Stimulated activated naive CD4-positive, alpha-beta T cell (primary cell): ENCODE data around the gene CD180.

Experiments
- DNase-seq, 6 experiments: peaks; one replicate each; lab custom pipeline; 2025; lab: John Stamatoyannopoulos, UW

CD180 gene

DNA sequence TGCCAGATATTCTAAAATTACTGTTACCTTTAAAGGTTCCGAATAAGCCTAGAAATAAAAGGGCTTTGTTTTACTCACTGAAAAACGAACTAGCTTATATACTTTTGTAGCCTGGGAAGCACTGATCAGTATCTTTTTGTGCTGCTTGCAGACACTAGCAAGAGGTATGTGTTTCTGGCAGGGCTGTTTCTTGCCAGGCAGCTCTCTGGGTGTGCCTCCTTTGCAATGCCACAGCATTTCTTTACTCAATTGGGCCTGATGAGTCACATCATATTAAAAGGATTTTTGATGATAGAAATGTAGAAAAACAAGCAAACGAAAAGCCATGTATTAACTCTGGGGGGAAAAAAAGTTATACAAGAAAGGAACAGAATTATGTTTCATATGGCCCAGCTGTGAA lies 35.6 kb downstream of the CD180 start:
- peak in 5 of 6 experiments; percentile 11 to 51 (median 26) for DNase-seq

DNA sequence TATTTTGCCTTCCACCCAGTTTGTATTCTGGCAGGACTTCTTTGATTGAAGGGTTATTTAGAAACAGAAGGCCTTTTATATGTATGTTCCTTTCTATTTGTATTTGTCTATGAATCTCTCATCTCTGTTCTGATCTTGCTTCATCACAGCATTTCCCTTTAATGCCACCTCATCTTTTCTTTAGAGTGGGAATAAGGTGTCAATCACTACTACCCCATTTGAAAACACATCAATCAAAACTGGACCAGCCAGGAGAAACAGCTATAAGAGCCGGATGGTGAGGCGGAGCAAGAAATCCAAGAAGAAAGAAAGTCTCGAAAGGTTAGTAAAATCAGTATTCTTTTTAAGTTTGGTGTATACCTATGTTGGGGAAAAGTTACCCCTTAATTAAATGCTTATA lies 36.3 kb downstream of the CD180 start:
- DNase-seq: no peak

DNA sequence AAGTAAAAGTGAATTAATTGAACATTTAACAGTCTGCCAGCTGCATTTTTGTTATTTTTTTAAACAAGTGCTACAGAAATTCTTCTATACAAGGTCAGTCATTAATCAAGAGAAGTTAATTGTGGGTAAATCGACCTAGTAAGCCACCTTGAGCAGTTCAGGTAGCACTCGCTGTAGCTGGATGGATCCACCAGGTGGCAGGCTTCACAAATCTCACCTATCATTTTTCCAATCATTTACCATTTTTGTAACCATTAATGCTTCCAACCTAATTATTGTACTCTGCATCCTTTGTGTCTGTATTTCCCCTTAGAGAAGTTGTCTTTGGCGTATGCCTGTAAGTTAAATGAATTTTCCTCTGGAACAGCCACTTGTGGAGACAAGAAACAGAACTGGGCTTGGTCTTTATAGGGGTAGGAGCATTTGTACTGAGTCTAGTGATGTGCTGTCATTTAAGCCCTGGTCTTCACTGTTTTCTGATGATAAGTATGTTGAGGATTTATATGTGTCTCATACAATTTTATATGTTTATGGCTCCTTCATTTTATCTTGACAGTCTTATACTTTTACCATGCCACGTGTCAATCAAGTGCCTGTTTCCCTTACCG lies 39.5 kb downstream of the CD180 start:
- DNase-seq: peak; percentile 18 to 67 (median 41)

DNA sequence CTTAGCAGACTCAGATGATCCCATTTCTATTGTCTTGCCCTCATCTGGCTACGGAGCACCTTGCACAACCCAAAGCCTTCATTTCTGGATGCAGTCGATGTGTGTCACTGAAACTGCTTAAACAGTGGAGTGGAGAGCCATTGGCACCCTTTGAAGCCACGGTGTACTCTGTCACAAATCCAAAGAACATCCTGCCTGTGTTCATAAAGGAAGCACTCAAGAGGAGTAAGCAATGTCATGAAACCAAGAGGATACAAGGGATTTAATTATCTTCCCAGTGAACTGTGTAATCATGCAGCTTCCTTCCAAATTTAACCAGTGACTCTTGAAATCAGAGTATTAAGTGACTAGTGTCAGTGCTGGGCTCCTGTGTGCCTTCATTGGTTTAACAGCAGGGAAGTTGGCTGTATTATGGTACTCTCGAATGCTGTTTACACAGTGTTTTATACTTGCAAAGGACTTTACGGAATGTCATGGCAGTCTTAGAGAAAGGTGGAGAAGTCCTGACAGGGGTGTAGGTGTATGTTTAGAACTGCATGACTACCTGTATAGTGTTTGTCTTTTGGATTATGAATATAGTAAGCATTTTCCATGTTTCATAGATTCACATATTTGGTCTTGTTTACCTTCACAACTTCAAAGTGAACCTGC lies 41.9 kb downstream of the CD180 start:
- DNase-seq: no peak

DNA sequence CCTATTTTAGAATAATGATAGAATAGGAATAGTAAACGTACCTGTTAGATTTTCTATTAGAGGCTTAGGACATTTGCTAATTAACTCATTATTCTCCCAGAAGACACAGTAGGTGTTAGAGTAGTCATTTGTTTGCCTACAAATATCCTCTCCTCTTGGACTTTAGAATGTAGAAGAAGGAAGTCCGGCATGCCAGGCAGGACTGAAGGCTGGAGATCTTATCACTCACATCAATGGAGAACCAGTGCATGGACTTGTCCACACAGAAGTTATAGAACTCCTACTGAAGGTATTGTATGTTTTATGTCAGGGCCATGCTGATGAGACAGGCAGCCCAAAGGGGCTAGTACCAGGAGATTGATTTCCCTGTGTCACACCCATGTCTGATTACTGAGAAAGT lies 43.3 kb downstream of the CD180 start:
- no peak for DNase-seq

DNA sequence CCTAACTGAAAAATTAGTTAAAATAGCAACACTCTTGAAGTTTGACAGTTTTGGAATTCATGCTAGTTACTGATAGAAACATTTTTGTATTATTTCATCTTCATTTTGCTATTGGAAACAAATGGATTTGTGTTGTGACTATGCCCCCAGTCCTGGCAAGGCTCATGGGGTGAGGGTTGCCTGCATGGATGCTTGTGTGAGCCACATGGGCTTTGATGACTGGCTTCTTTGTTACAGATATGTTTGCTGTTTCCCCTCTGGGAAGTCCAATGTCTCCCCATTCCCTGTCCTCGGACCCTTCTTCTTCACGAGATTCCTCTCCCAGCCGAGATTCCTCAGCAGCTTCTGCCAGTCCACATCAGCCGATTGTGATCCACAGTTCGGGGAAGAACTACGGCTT lies 44.2 kb downstream of the CD180 start:
- no peak for DNase-seq

DNA sequence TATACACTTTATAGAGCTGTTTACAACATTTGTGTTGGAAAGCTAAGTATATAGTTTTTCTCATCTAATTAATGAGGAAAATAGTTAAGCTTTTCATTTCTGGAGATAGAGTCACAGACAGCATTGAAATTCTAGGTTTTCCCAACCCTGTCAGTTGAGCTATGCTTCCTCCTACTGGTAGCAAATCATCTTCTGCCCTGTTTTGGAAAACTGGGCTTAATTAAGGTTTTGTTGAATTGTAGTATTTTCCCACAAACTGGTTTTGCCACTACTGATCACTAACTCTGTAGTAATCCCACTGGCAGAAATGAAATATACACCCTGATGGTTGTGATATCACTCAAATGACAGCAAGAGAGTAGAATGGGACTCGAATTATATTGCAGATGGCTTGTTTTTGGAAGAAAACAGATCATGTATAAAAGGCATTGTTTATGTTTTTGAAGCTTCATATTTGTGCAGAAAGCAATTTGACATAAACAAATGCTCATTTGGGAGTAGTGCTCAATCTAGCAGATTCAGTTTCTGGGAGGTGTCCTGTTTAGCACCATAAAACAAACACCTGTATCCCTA lies 46.6 kb downstream of the CD180 start:
- DNase-seq: no peak

DNA sequence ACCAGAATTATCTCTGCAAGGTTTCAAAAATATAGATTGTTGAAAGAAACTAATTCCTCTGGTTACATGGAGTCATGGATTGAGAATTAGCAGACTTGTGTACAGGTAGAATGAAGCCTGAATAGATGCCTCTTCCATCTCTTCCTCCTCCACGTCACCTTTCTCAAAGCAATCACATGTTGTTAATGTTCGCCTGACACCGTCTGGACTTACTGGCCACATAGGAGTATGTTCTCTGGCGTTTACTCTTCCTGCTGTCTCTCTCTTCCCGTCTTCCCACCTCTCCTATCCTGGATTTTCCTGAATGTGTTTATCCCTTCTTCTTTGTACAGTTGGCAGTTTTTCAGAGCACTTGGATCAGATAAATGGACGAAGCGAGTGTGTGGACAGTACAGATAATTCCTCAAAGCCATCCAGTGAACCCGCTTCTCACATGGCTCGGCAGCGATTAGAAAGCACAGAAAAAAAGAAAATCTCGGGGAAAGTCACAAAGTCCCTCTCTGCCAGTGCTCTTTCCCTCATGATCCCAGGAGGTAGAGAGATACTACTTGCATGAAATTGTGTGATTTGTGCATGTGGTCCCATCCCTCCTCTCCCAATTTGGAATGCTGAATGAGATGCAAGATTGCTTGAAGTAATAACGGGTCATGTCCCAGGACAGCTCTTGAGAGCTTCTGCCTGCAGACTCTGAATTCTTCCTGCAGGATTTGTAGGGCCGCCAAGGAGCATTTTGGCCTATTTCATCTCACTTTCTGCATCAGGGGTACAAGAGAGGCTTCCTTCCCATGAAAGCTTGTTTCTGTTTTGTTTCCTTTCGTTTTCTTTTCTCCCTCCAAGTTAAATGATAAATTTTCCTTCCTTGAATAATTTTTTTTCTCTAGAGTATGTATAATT lies 47.3 kb downstream of the CD180 start:
- no peak for DNase-seq

DNA sequence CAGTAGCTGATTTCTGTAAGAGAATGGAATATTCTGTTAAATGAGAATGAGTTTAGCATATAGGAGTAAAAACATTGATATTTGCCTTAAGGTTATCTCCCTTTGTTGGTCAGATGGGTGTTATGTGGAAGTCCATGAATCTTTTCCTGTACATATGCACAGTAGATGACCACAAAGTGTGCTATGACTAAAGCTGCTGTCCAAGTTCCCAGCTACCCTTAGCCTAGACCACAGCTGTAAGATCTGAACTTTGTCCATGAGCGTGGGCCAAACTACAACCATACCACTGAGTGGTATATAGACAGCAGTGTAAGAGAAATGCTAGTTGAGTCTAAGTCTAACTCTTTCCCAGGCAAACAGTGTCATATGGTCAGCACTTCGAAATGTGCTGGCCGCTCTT lies 48.8 kb downstream of the CD180 start:
- no peak for DNase-seq

DNA sequence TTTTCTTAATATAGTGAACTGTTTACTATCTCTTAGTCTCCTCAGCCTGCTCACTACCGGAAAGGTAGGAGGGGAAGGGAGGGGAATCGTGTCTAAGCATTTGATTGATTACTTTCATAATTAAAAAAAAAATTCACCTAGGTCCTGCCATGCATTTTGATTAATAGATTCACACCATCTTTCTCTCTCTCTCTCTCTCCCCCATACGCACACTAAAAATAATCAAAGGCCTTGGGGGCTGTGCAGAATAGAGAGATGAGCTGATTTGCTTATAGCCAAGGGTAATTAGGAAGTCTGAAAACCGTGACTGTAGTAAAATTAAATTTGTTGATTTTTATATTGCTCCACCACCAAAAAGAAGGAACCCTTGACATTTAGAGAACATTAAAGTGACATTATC lies 49.6 kb downstream of the CD180 start:
- DNase-seq: no peak

DNA sequence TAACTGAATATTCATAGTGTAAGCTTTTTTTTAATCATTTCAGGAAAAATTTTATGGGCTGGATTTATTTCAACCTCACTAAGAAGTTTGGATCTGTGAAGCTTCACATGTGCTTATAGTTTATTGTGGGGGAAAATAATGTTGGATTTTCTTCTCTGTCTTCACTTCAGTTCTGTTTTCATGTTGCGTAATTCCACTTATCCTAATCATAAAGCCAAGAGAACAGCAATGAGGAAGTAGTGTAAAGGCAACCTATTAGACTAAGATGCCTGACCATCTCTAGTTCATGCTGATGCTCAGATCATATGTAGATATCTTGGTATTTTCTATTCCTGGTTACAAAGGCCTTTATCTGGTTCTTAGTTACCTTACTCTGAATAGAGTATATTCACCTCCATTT lies 50.0 kb downstream of the CD180 start:
- no peak for DNase-seq

DNA sequence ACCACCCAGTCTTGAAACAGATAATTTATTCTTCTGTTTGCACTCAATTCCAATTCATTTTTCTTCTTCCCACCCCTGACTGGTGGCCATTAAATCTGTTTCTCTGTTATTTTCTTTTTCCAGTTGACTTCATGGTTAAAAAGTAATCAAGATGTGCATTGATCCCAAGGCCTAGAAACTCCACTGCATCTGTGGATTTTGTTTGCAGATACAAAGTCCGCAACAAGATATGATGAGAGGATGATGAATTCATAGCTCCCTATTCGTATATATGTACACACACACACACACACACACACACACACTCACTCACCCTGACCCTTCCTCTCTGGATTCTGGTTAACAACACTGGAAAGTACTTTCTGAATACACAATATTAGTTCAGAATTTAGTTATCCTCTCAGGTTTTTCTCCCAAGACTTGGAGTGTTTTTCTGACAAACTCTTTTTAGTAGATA lies 52.4 kb downstream of the CD180 start:
- no peak for DNase-seq

DNA sequence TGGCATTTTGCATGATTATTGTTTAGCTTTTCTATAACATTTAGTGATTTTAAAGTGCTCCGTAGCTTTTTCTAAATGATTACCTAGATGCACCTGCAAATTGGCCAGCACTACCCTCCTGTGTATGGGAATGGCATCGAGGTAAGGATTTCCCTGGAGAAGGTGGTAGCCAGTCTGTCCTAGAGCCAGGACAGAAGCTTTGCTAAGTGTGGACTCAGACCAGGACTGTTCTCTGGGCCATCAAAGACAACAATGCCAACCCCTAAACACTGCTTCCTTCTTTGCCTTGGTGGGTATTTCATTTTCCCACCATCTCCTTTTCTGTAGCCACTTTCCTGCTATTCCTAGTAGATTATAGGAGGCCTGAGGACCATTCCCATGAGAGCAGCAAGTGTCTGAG lies 53.0 kb downstream of the CD180 start:
- no peak for DNase-seq

DNA sequence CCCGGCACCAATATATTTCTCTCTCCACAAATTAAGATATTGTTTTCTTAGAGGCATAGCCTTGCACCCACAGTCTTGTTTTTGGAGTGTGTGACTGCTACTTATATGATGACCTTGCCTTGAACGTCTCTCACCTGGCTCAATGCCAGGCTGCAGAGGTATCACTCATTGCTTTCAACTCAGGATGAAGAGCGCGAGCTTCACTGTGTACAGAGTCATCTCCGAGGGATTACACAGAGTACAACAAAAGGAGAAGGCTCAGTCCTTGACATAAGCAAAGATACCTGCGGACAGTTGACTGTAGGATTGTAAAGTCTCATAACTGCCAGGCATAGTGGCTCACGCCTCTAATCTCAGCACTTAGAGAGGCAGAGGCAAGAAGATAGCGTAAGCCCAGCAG lies 53.8 kb downstream of the CD180 start:
- no peak for DNase-seq

DNA sequence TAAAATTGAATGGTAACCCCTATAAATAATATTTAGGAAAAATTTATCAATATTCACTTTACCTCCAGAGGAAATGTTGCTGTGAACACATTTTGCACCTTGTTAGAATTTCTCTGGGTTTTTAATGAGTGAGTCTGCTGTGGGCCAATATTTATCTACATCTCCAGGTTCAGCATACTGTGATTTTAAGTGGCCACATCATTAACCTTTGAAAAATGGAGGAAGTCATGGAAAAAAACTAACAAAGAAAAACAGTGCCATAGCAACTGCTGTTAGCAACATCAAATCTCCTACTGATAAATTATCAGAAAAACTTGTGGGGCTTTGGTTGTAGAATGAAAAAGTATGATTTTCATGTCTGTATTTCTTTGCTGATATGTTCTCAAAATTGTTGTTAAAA lies 55.0 kb downstream of the CD180 start:
- no peak for DNase-seq

DNA sequence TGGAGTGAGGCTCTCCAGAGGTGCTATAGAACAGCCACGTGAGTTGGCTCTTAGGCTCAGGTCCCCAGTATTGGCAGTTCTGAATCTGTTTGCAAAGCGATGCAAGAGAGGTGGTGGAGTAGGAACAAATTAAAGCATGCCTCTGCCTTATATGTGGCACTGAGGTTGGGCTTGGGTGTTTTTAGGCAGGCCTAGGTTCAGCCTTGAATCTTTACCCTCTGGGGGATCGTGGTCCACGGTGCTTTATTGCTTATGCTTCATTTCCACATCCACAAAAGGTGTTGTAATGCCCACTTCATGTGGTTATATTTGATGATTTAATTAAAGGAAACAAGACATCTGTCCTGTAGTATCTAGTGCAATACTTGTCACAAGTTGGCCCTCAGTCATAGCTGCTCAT lies 56.2 kb downstream of the CD180 start:
- no peak for DNase-seq

DNA sequence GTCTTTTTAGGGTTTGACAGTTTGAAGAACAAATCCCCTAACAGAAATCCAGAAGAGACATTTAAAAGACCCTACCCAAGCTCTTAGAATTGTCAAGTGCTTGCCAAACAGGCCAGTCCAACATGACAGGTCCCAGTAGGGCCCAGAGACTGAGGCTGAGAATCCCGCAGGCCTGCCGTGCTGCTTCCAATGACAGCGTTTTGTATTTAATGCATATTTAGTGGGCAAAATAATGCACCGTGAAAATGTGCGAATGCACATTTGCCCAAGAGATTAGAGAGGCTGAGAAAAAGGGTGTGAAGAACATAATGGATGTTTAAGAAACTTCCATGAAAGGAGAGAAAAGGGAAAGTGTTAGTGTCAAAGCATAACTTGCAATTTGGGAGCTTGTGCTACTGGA lies 57.6 kb downstream of the CD180 start:
- DNase-seq: no peak

DNA sequence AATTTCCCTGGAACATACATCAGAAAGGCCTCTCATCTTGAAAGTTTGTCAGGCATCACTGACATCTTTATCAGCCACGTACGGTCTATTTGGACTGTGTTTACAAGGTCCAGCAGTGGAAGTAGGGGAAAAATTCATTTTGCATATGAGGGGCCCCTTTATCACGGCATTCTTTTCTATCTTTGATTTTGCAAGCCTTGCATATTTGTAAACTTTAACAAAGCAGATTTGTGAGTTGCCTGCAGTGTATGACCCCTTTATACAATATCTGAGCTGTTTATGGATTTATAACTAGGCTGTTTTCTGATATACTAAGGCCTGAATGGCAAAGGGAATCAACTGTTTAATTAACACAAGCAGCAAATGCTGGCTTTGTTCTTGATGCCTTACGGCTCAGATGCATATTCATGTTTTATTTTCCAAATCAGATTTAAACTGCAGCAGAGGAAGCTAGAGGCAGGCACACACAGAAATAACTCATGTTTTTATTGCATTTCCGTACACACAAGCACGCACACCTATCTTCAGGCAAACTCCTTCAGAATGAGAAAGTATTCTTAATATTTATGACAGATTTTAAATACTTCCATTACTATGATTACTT lies 61.1 kb downstream of the CD180 start:
- DNase-seq: no peak

DNA sequence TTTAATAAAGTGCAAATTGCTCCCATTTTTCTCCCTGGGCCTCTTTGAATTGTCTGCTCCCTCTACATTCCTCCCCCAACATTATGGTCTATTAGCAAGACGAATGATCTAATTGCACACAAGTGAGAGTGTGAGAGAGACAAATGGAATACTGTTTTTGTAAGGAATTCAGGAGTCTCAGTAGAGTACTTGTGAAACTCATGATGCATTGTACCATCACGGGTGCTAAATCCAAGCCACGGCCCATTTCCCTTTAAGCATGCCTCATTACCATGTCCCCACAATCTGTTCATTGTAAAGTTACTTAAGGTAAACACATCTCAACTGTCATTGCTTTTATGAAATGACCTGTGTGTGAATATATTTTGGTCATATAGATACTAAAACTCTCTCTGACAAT lies 62.8 kb downstream of the CD180 start:
- DNase-seq: no peak

DNA sequence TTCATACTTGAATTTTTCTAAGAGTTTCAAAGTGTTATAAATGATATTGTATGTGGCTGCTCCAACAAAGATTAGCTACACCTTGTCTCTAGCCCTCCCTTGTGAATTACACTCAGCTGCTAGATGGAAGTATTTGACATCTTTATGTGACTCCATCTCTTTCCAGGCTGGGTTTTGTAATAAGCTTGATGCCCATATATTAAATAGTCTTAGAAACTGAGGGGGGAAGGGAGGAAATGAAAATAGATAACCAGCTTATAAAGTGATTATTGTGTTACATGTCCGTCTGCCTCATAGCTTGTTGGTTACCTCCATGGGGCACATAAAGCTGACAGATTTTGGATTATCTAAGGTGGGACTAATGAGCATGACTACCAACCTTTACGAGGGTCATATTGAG lies 63.4 kb downstream of the CD180 start:
- DNase-seq: no peak

DNA sequence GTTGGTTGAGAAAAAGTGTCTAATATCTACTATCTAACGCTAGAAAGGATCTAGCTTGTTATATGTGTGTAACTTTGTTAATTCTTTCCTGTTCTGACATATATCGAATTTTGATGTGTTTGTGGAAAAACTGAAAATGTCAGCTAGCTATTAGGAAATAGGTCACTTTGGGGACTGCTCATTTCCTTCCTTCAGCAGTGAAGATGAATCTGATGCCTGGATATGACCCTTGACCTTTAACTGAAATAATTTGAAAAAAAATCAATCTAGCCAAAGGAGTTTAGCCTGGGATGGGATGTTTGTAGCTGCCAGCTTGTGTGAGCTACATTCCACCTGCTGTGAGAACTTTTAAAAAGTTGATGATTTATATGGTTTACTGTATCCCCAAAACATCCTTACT lies 66.8 kb downstream of the CD180 start:
- no peak for DNase-seq
